ENCODE results near the gene TCP1.
"Not testable (repeated sequence)": the region's sequence is repeated elsewhere in the genome, so short reads cannot be mapped to it uniquely, and the experiment has no call there.

The TCP1 gene

GRCh38 chr6:159824690-159825089 lies 35.3 kb upstream of the TCP1 start:
- not testable (repeated sequence) for ATAC-seq (replicated peaks); H3K27me3 Mint-ChIP-seq

GRCh38 chr6:159823953-159824352 lies 34.6 kb upstream of the TCP1 start:
- peaks cover 4 to 6% of the 10 kb centered on the region in 2 donors for H3K27me3 Mint-ChIP-seq
- H3K9me3 Mint-ChIP-seq, result peaks cover 0 to 2% of the 10 kb centered on the region in 2 donors
- no peak overlapping the region for H3K27ac Mint-ChIP-seq
- peaks cover 14 to 32% of the 10 kb centered on the region in 2 donors for H3K36me3 Mint-ChIP-seq
- no peak overlapping the region for H3K4me3 Mint-ChIP-seq
- peaks cover 19 to 25% of the 10 kb centered on the region in 2 donors for H3K4me1 Mint-ChIP-seq
- no peak for ATAC-seq (replicated peaks)
- DNase-seq, result no peak

More at GRCh38 chr6:159824690-159825089, 35.3 kb upstream of the TCP1 start:
- Mint-ChIP-seq H3K4me1 (peaks cover 16 to 27% of the 10 kb centered on the region in 2 donors), H3K36me3 (peaks cover 7 to 25% of the 10 kb centered on the region in 2 donors)
- not testable (repeated sequence) for DNase-seq, H3K27ac Mint-ChIP-seq, H3K4me3 Mint-ChIP-seq, H3K9me3 Mint-ChIP-seq

- Mint-ChIP-seq H3K4me3 (no peak overlapping the region), H3K27ac (no peak overlapping the region), H3K9me3 (peaks cover 0 to 2% of the 10 kb centered on the region in 2 donors), H3K36me3 (peaks cover 15 to 42% of the 10 kb centered on the region in 2 donors), H3K27me3 (peaks cover 4 to 6% of the 10 kb centered on the region in 2 donors), H3K4me1 (peaks cover 17 to 24% of the 10 kb centered on the region in 2 donors)
- no peak for DNase-seq
- ATAC-seq (replicated peaks), result no peak
Observed at GRCh38 chr6:159821726-159822125, 32.3 kb upstream of the TCP1 start.

- DNase-seq (no peak), ATAC-seq (replicated peaks) (no peak)
- no peak overlapping the region for H3K27ac Mint-ChIP-seq
- peaks cover 15 to 42% of the 10 kb centered on the region in 2 donors for H3K36me3 Mint-ChIP-seq
- H3K27me3 Mint-ChIP-seq, result peaks cover 4 to 6% of the 10 kb centered on the region in 2 donors
- peaks cover 17 to 24% of the 10 kb centered on the region in 2 donors for H3K4me1 Mint-ChIP-seq
- no peak overlapping the region for H3K4me3 Mint-ChIP-seq
- H3K9me3 Mint-ChIP-seq, result peaks cover 0 to 2% of the 10 kb centered on the region in 2 donors
Observed at GRCh38 chr6:159821122-159821521, 31.7 kb upstream of the TCP1 start.

GRCh38 chr6:159819932-159820640 lies 30.7 kb upstream of the TCP1 start:
- H3K27me3 Mint-ChIP-seq, result peaks cover 4 to 6% of the 10 kb centered on the region in 2 donors
- peak overlapping the region; percentile 72 to 74 for H3K4me3 Mint-ChIP-seq
- peaks cover 15 to 46% of the 10 kb centered on the region in 2 donors for H3K36me3 Mint-ChIP-seq
- H3K9me3 Mint-ChIP-seq, result peaks cover 0 to 2% of the 10 kb centered on the region in 2 donors
- peaks cover 17 to 24% of the 10 kb centered on the region in 2 donors for H3K4me1 Mint-ChIP-seq
- ATAC-seq (replicated peaks) (peak; percentile 74 to 84), DNase-seq (no peak)
- no peak overlapping the region for H3K27ac Mint-ChIP-seq

GRCh38 chr6:159819098-159819497 lies 29.7 kb upstream of the TCP1 start:
- H3K4me3 Mint-ChIP-seq, result peak overlapping the region; percentile 72 to 74
- DNase-seq (no peak), ATAC-seq (replicated peaks) (no peak)
- H3K9me3 Mint-ChIP-seq, result peaks cover 0 to 2% of the 10 kb centered on the region in 2 donors
- peaks cover 4 to 6% of the 10 kb centered on the region in 2 donors for H3K27me3 Mint-ChIP-seq
- peaks cover 17 to 49% of the 10 kb centered on the region in 2 donors for H3K36me3 Mint-ChIP-seq
- no peak overlapping the region for H3K27ac Mint-ChIP-seq
- peaks cover 17 to 24% of the 10 kb centered on the region in 2 donors for H3K4me1 Mint-ChIP-seq

GRCh38 chr6:159817951-159818739 lies 28.7 kb upstream of the TCP1 start:
- DNase-seq, result no peak
- Mint-ChIP-seq H3K4me1 (peaks cover 17 to 24% of the 10 kb centered on the region in 2 donors), H3K9me3 (no peaks in the 10 kb centered on the region), H3K4me3 (no peak overlapping the region), H3K36me3 (peaks cover 18 to 48% of the 10 kb centered on the region in 2 donors), H3K27me3 (peaks cover 4 to 6% of the 10 kb centered on the region in 2 donors), H3K27ac (no peak overlapping the region)
- no peak for ATAC-seq (replicated peaks)

- not testable (repeated sequence) for H3K4me3 Mint-ChIP-seq; H3K27me3 Mint-ChIP-seq; DNase-seq; H3K9me3 Mint-ChIP-seq; ATAC-seq (replicated peaks); H3K27ac Mint-ChIP-seq
- Mint-ChIP-seq H3K36me3 (peaks cover 18 to 41% of the 10 kb centered on the region in 2 donors), H3K4me1 (peaks cover 19 to 26% of the 10 kb centered on the region in 2 donors)
Observed at GRCh38 chr6:159816775-159817174, 27.4 kb upstream of the TCP1 start.

- peaks cover 18 to 42% of the 10 kb centered on the region in 2 donors for H3K36me3 Mint-ChIP-seq
- no peak overlapping the region for H3K4me3 Mint-ChIP-seq
- DNase-seq (no peak), ATAC-seq (replicated peaks) (no peak)
- peaks cover 3 to 6% of the 10 kb centered on the region in 2 donors for H3K27me3 Mint-ChIP-seq
- peaks cover 16 to 19% of the 10 kb centered on the region in 2 donors for H3K4me1 Mint-ChIP-seq
- no peaks in the 10 kb centered on the region for H3K9me3 Mint-ChIP-seq
- H3K27ac Mint-ChIP-seq, result no peak overlapping the region
Observed at GRCh38 chr6:159815410-159815809, 26.0 kb upstream of the TCP1 start.

- ATAC-seq (replicated peaks) (no peak), DNase-seq (no peak)
- H3K4me3 Mint-ChIP-seq, result no peak overlapping the region
- H3K9me3 Mint-ChIP-seq, result no peaks in the 10 kb centered on the region
- H3K4me1 Mint-ChIP-seq, result peaks cover 6 to 9% of the 10 kb centered on the region in 2 donors
- peak overlapping the region; percentile 2 for H3K27ac Mint-ChIP-seq
- peaks cover 11 to 33% of the 10 kb centered on the region in 2 donors for H3K36me3 Mint-ChIP-seq
- no peaks in the 10 kb centered on the region for H3K27me3 Mint-ChIP-seq
Observed at GRCh38 chr6:159813781-159814180, 24.4 kb upstream of the TCP1 start.

- ATAC-seq (replicated peaks) (no peak), DNase-seq (no peak)
- no peaks in the 10 kb centered on the region for H3K27me3 Mint-ChIP-seq
- no peak overlapping the region for H3K4me3 Mint-ChIP-seq
- H3K27ac Mint-ChIP-seq, result no peak overlapping the region
- H3K9me3 Mint-ChIP-seq, result no peaks in the 10 kb centered on the region
- H3K36me3 Mint-ChIP-seq, result peaks cover 14 to 31% of the 10 kb centered on the region in 2 donors
- peaks cover 6 to 9% of the 10 kb centered on the region in 2 donors for H3K4me1 Mint-ChIP-seq
Observed at GRCh38 chr6:159809149-159809548, 19.7 kb upstream of the TCP1 start.

GRCh38 chr6:159808647-159809046 lies 19.2 kb upstream of the TCP1 start:
- Mint-ChIP-seq H3K9me3 (no peaks in the 10 kb centered on the region), H3K27ac (no peak overlapping the region), H3K4me1 (peaks cover 6 to 9% of the 10 kb centered on the region in 2 donors), H3K27me3 (no peaks in the 10 kb centered on the region), H3K4me3 (no peak overlapping the region), H3K36me3 (peaks cover 9 to 26% of the 10 kb centered on the region in 2 donors)
- ATAC-seq (replicated peaks) (no peak), DNase-seq (no peak)

- no peak overlapping the region for H3K4me3 Mint-ChIP-seq
- no peaks in the 10 kb centered on the region for H3K27me3 Mint-ChIP-seq
- DNase-seq (no peak), ATAC-seq (replicated peaks) (no peak)
- no peaks in the 10 kb centered on the region for H3K9me3 Mint-ChIP-seq
- peaks cover 6 to 9% of the 10 kb centered on the region in 2 donors for H3K4me1 Mint-ChIP-seq
- no peak overlapping the region for H3K27ac Mint-ChIP-seq
- peaks cover 12 to 26% of the 10 kb centered on the region in 2 donors for H3K36me3 Mint-ChIP-seq
Observed at GRCh38 chr6:159807150-159807858, 17.9 kb upstream of the TCP1 start.

- Mint-ChIP-seq H3K36me3 (peaks cover 12 to 26% of the 10 kb centered on the region in 2 donors), H3K4me1 (peaks cover 0 to 3% of the 10 kb centered on the region in 2 donors), H3K4me3 (no peak overlapping the region), H3K9me3 (no peaks in the 10 kb centered on the region), H3K27ac (no peak overlapping the region), H3K27me3 (no peaks in the 10 kb centered on the region)
- DNase-seq, result no peak
- no peak for ATAC-seq (replicated peaks)
Observed at GRCh38 chr6:159806021-159806458, 16.6 kb upstream of the TCP1 start.
